HG03342 (cell line): ENCODE results near the gene PLPPR1.
"Not testable (repeated sequence)": the region's sequence is repeated elsewhere in the genome, so short reads cannot be mapped to it uniquely, and the experiment has no call there.

ENCODE experiments used
- ATAC-seq: cut with Tn5 transposase; IDR thresholded peaks from one replicate; pipeline ENCODE4 v1.9.1; 2021; ENCODE audit warnings: mild to moderate bottlenecking, moderate library complexity; ENCODE audit not compliant: unreplicated experiment

The PLPPR1 gene

DNA sequence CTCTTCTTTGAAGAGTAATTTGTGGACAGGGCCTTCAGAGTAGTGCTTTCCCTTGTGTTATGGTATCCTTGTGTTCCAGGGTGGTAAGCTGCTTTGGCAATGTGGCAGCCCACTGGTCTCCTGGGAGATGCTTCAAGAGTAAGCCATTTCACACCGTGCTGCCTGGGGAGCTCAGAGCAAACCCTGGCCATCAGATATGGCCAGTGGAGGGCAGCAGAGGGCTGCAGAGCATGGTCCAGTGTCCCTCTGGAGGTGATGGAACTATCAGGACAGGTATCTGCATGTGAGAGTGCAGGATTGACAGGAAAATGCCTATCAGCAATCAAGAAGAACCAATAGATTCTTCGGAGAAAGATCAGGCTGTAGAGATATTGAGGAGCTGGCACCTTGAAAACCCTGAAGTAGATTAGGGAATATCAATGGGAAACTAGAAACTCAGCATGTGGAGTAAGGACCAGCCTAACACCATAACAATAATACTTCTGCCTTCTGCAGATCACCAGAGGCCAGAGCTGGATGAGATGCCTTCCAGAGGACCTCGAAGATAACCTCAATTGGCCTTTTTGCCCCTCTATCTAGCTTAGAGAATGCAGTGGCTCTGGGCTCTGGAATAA lies 90.8 kb downstream of the PLPPR1 start:
- ATAC-seq, result peak; percentile 93

DNA sequence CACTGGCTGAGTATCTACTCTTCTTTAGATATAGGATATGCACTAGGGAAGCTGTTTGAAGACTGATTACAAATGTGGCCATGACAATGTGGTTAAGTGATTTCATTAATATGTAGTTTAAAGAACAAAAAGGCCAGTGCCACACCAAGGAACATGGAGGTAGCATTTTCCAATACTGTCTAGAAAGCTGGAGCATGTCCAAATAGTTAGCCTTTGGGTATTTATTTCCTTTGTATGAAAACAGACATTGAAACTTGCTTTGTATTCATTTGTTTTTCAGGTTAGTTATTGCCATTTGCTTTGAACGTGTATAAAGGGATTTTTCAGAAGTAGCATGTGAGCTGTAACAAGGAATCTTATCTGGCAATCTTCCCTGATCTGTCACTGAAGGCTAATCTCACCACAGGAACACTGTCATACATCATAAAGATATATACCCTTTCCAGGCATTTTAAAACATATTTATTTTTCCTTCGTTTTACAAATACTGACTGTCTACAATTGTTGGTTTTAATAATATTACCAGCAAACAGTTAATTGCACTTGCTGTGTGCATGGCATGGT lies 93.4 kb downstream of the PLPPR1 start:
- ATAC-seq, result no peak

DNA sequence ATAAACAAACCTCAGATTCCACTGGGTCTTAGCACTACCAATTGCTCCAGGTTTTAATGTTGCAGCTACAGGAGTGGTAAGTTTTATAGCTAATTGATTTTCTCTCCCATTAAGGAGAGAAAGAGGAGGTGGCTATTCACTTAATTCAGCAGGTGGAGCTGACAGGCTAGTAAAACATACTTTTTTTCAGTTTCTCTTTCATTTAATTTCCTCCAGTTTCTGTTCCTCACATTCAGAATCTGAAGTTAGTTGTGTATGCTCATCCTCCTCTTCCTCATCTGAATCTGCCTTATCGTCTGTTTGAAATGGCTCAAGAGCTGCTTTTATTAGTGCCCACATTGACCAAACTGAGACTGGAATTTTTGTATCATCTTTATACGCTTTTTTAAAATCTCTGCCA lies 98.0 kb downstream of the PLPPR1 start:
- ATAC-seq, result no peak

DNA sequence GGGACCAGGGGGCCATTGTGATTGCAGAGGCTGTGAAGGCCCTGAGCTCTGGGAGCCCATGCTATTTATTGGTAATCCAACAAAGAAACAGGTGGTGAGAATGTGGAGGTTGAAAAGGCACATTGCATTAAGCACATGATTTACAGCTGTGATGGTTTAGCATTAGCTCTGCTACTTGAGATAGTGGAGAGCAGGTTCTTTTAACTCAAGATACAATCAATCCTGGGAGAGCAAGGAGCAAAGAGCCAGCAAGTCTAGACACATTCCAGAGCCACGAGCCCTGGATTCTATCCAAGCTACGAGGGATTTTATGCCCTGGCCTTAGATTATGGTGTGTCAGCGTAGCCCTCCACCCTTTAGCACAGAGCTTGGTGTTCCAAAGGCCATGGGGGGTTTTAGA lies 98.8 kb downstream of the PLPPR1 start:
- not testable (repeated sequence) for ATAC-seq

DNA sequence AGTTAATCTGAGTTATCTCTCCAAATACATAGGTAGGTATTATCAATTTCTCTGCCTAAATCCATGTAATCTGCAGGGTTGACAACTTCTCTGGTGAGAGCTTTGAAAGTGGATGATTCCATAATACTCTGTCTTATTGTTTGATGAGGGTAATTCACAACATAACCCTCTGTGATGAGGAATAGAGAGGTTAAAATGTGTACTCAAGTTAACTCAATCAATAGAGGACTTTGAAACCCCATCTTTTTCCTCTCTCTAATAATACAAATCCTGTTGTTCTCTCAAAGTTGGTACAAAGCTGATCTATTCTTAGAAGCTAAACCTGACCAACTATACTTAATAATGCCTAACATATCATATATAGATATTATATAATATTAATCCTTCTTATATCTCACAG lies 100.1 kb downstream of the PLPPR1 start:
- ATAC-seq, result no peak

DNA sequence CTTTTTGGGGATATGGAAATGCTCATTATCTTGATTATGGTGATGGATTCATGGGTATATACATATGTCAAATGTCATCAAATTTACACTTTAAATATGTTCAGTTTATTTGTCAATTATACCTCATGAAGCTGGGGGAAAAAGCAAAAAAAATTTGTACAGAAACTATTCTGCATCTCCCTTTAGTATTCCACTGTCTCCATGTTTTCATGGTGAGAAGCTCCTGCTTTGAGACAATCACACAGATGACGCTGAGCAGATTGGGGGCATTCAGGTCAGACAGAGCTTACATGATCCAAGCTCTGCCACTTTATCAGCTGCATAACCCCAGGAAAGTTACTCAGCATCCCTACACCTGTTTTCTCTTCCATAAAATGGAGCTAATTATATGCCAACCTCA lies 101.5 kb downstream of the PLPPR1 start:
- ATAC-seq, result no peak

DNA sequence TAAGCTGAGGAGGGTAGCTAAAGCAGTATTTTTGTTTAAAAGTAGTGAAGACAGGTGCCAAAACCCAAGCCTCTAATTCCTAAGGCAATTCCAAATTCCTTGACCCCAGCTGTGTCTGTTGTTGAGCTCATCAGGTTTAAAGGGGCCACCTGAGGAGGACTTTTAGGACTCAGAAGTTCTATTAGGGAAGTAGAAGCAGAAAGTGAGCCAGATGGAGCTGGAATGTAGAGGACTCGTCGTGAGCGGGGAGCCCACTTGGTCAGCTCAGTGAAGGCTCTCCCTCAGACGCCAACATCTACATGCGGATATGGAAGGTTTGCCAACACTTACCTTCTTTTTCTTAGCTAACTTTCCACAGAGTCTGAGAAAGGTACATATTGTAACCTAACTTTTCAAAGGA lies 102.8 kb downstream of the PLPPR1 start:
- no peak for ATAC-seq

DNA sequence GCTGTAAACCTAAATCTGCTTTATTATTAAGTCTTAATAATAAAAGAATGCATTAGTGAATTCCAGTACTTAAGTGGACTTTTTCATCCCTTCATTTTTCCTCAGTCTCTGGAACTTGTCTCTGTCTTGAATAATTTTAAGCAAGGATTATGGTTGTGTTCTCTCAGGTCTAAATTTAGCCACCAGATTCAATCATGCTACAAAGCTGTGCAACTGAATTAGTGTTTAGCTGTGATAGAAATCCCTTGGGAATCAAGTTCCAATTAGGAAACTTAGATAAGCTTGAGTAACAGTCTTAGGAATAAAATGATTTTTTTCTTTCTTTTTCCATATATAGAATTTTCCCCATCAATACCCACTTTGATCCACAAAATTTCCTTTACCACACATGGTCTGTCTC lies 104.3 kb downstream of the PLPPR1 start:
- ATAC-seq, result no peak

DNA sequence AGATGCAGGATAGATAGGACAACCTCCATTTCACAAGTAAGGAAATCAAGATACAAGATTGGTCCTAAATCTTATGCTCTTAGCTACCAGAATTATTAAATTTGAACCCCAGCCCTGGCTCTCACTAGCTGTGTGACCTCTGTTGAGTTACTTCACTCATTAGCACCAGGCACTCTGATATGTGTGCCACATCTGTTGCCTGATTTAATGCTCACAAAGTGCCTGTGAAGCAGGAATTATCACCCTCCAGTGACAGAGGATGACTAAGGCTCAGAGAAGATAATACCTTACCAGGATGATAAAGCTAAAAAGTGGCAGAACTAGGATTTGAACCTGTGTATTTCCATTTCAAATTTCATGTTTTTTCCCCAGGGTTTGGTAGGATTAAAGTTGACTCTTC lies 110.0 kb downstream of the PLPPR1 start:
- ATAC-seq, result no peak

DNA sequence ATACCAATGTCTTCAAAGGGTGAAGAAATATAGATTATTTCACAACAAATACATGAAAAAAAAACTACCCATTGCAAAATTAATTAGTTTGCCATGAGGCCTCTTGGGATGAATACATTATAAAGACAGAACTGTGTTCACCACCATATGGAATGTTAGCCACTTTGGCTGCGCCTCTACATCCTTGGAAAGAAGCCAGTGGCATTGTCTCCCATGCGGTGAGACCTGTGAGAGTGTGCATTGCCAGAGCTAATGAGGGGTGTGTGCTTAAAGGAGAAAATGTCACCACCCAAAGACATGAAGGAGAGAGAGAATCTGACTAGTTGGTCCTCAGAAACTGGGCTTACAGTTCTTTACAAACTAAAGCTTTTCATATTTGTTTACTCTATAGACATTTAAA lies 110.6 kb downstream of the PLPPR1 start:
- no peak for ATAC-seq

DNA sequence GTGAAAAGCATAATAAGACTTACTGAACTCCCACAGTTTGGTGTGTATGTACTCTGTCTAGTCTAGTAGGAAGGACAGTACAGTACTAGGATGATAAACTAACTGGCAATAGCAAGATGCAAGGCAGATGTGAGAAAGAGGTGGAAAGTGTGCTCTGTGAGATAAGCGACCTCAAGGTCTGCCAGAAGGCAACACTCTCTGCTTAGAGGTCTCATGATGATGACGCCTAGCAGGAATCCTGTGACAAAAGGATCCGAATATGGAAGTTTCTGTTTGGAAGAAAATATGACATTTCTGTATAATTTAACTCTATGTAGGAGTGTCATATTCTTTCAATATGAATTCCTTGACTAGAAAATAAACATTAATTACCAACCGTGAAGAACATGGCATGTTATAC lies 112.2 kb downstream of the PLPPR1 start:
- no peak for ATAC-seq

DNA sequence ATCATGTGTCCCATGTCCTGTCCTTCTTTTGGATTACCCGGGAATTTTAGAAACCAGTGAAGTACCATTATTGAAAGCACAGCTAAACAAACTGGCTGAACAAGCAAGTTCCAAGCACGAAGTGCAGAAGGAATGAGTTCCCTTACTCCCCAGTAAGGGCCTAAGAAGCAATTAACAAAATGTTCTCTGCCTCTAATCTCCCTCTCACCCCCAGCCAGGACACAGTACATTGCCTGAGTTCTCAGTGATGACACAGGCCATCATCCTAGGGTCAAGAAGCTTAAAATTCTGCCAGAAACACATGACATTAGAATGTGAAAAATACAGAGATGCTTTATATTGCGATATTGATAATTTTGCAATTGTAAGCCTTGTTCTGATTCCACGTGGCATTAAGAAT lies 118.0 kb downstream of the PLPPR1 start:
- no peak for ATAC-seq

DNA sequence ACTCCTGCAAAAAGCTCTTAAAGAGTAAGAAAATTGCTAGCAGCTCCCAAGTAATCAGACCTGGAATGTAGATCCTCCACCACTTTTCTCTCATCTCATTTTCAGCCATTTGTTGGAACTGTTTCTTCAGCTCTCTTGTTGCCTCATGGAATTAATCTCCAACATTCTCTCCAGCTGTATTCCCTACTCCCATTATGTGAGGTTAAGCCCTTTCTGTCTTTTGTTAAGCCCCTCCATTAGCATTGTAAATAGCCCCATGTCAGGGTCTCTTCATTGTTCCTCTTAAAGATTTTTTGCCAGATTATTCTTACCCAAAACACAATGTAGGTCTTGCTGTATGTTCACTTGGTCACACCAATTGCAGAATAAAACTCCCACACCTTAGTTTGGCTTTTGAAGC lies 119.8 kb downstream of the PLPPR1 start:
- no peak for ATAC-seq

DNA sequence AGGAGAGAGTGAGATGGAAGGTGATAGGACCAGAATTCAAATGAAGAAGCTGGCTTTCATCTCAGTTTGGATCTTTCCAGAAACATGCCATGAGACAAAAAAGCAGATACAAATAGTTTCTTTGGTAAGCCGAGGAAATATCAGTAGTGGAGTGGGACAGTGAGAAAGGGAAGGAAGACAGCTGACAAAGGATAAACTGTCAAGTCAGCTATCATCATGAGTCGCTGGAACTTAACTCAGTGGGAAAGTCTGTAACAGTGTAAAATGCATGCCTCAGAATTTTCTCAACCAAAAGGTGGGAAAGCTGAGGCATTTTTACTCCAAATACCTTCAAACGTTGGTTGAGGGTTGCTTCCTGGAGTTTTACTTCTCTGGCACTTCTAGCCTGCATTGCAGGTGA lies 129.8 kb downstream of the PLPPR1 start:
- ATAC-seq, result no peak

DNA sequence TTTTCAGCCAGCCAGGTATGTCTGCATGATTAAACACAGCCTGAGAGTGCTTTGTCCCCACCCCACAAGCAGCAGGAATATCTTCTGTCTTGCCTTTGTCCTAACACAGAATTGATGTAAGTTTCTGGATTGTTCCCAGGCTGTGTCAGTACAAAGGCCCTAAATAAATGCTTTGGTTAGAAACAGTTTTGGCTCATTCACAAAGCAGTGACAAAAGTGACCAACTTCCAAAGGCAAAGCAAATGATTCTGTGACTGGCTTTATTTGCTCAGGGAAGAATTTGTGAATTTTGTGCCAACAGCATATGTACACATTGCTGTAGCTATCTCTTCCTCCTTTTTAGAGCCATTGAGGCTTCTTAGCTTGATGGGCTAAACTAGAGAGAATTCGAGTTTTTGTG lies 133.7 kb downstream of the PLPPR1 start:
- no peak for ATAC-seq

DNA sequence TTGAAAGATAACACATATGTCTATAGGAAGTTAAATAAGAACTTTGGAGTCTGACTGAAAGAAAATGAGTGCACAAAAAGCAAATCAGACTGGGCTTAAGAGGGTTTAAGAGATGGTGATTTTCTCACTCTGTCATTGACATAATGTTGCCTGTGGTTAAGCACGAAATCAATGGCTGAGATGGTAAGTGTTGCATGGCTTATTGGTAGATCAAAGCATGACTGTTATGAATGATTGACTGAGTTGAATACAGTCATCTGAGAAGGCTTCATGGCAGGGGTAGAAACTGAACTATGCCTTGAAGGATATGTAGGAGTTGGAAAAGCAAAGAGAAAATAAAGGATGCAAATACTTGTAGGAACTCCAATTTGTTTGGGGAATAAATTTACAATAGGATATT lies 136.6 kb downstream of the PLPPR1 start:
- no peak for ATAC-seq

DNA sequence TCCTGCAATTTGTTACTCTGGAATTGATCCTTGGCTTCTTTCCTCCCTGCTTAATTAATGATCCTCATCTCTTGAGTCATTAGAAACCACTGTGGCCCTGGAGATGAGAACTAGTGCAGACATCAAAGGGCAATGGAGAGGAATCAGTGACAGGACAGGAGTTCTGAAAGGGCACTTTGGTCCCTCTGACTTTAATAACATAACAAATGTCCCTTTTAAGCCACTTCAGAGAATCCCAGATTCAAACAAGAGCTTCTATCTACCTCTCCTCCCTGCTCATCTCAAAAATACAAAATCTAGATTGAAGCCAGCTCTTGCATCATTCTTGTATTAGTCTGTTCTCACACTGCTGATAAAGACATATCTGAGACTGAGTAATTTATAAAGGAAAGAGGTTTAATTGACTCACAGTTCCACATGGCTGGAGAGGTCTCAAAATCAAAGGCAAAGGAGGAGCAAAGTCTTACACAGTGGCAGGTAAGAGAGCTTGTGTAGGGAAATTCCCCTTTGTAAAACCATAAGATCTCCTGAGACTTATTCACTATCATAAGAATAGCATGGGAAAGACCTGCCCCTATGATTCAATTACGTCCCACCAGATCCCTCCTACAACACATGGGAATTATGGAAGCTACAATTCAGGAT lies 139.1 kb downstream of the PLPPR1 start:
- no peak for ATAC-seq

DNA sequence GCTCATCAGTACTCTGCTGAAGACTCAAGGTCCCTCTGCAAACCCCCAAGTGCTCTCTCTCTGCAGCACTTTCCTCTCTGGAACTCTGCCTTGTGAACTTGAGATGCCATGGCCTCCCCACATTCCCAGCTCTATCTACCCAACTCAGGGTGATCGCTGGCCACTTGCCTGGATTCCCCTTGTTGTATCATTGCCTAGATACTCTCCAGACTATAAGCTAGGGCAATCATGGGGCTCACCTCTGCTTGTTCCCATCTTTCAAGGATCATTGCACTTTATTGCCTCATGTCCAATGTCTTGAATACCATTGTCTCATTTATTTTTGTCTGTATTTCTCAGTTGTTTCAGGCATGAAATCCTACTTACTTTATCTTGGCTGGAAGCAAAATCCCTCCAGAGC lies 144.1 kb downstream of the PLPPR1 start:
- ATAC-seq, result no peak

DNA sequence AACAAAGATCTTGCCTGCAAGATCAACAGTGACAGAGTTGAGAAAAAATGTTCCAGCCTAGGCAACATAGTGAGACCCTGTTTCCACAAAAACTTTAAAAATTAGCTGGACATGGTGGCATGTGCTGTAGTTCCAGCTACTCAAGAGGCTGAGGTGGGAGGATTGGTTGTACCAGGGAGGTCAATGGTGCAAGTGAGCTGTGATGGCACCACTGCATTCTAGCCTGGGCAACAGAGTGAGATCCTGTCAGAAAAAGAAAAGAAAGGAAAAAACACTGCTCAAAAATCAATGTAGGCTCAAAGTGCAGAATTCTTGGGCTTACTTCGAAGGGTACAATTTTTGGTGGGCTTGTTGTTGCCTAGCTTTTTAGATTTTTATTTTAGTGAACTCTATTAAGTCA lies 145.4 kb downstream of the PLPPR1 start:
- no peak for ATAC-seq

DNA sequence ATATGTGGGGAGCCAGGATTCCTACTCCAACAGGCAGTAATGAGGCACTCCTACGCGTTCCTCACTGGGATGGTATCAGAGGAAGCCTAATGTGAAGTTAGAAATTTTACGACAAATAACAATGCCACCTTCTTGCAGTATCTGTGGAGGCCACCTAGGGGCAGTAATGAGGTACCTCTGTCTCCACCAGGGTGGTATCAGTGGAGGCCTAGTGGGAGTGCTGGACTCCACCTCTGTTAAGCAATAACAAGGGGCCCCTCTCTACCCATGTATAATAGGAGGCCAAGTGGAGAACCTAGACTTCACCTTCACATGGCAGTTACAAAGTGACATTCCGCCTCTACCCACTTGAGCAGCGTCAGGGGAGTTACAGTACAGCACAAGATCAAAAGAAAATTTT lies 147.9 kb downstream of the PLPPR1 start:
- ATAC-seq, result no peak

DNA sequence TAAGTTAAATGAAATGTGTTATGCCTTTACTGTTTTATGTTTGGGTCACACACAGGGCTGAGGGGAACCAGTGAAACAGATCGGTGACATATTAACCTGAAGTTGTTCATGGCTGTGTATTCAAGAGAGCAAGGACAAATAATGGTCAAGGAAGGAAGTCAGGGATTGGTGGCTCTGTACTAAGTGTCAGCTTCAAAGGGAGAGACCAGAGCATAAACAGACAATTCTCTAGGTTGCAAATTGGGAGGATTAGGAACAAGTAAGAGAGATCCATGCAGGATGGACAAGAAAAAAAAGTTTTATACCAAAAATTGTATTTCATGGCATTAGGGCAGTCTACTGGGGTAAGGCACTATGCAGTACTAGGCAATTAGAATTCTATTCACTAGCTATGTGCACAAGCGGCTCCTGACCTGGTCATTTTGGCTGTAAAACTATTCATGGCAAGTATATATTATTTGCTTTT lies 156.3 kb downstream of the PLPPR1 start:
- no peak for ATAC-seq

DNA sequence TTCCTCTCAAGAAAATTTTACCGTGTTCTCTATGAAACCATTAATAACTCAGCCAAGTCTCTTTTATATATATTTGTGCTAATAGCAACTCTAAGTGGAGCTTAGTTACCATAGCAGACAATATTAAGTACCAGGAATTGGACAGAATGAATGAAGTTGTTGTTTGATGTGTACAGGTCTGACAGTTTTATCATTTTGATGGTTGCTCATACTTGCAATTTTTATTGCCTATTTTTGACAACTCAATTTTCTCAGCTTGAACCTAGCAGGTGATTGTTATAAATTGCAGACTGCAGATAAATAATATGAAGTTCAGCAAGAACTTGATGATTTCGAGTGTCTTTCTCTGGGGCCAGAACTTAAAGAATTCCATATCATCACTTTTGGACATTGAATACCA lies 163.2 kb downstream of the PLPPR1 start:
- ATAC-seq, result no peak

DNA sequence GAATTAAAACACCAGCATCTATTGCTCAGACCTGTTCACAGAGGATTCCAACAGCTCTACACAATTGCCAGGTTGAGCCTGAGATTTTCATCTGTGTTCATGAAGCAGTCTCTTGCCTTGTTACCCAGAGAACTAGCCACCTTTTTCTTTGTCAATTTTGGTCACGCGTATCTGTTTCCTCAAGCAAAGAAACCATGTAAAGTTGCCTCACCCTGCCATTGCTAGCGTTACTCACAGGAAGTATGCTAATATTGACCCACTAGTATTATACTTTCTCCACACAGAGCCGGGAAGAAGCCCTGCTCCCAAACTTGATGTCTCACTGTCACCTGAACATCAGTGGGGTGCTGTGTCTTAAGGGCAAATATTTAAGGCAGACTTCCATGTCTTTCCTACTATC lies 168.5 kb downstream of the PLPPR1 start:
- ATAC-seq, result no peak
